Cardiac septum (tissue), 1 donor: ENCODE data around the gene MKKS. TPM values are rescaled to one million over a fixed set of nuclear protein-coding genes. Genes with fewer than 3 reads are reported as not detected.
"Not testable (repeated sequence)": the region's sequence is repeated elsewhere in the genome, so short reads cannot be mapped to it uniquely, and the experiment has no call there.

Experiments used
- DNase-seq: peaks from one replicate; pipeline ENCODE4 v3.0.0-alpha.2; 2020; ENCODE audit warnings: low spot score
- intact Hi-C: fragments of 100-400 bp; cut with DNase I; formaldehyde crosslinking; loops from one replicate; pipeline ENCODE4 v1.14.0; 2022
- total RNA-seq: library from RNA; stranded (reverse); fragmentation: NEBNext Ultra II Directional; extraction: Animal tissue kit (Norgen Biotek cat#: 25700); gene quantifications from one replicate; pipeline ENCODE4 v1.2.1, GENCODE V29; 2021
- donor health status: DM: no; HTN: no; CAD: no.

The MKKS gene
- total RNA-seq, 1 donor from 2014 or later = 15.9 TPM

- DNase-seq = no peak
- intact Hi-C loops = loop anchor here (5.0 to 10.0 kb wide), 3 partner anchors 72 to 812 kb away; no protein-coding TSS in a partner anchor
Measured at GRCh38 chr20:10427060-10427692, 6.8 kb downstream of the MKKS start.

- intact Hi-C loops = loop anchor here (10.0 kb wide), 2 partner anchors 69 to 809 kb away; no protein-coding TSS in a partner anchor
- no peak for DNase-seq
Measured at GRCh38 chr20:10423735-10424134, 10.3 kb downstream of the MKKS start.

GRCh38 chr20:10419550-10420133, 14.4 kb downstream of the MKKS start:
- intact Hi-C loops = loop anchor here (10.0 kb wide), 2 partner anchors 65 to 805 kb away; no protein-coding TSS in a partner anchor
- no peak for DNase-seq

GRCh38 chr20:10417218-10417617, 16.8 kb downstream of the MKKS start:
- DNase-seq, intact Hi-C loops: not testable (repeated sequence)

GRCh38 chr20:10415013-10415650, 18.9 kb downstream of the MKKS start:
- intact Hi-C loops = no loop called here
- DNase-seq = no peak

GRCh38 chr20:10412591-10413408, 21.2 kb downstream of the MKKS start:
- intact Hi-C loops = no loop called here

GRCh38 chr20:10411673-10412072, 22.3 kb downstream of the MKKS start:
- intact Hi-C loops = no loop called here
- DNase-seq = no peak

More at GRCh38 chr20:10412591-10413408, 21.2 kb downstream of the MKKS start:
- DNase-seq = no peak

GRCh38 chr20:10408108-10408813, 25.8 kb downstream of the MKKS start:
- intact Hi-C loops = no loop called here
- DNase-seq = no peak

GRCh38 chr20:10404959-10405530, 29.0 kb downstream of the MKKS start:
- DNase-seq = no peak
- intact Hi-C loops = no loop called here

- DNase-seq = no peak
- intact Hi-C loops = no loop called here
Measured at GRCh38 chr20:10404023-10404628, 29.9 kb downstream of the MKKS start.

- DNase-seq = no peak
- intact Hi-C loops = no loop called here
Measured at GRCh38 chr20:10402938-10403608, 30.9 kb downstream of the MKKS start.

GRCh38 chr20:10398834-10399369, 35.1 kb downstream of the MKKS start:
- intact Hi-C loops = no loop called here
- no peak for DNase-seq

- not testable (repeated sequence) for DNase-seq
Measured at GRCh38 chr20:10394752-10395151, 39.3 kb downstream of the MKKS start.

GRCh38 chr20:10390709-10391108, 43.3 kb downstream of the MKKS start:
- DNase-seq = no peak
- intact Hi-C loops = no loop called here

More at GRCh38 chr20:10394752-10395151, 39.3 kb downstream of the MKKS start:
- intact Hi-C loops = not testable (repeated sequence)

- intact Hi-C loops = no loop called here
- no peak for DNase-seq
Measured at GRCh38 chr20:10388597-10388996, 45.4 kb downstream of the MKKS start.

- no peak for DNase-seq
- intact Hi-C loops = no loop called here
Measured at GRCh38 chr20:10387686-10388085, 46.3 kb downstream of the MKKS start.

GRCh38 chr20:10385850-10386544, 48.0 kb downstream of the MKKS start:
- no peak for DNase-seq
- intact Hi-C loops = no loop called here
